DND-41 (cell line): ENCODE measurements around the gene CACNA2D3.

Source experiments
- CTCF ChIP-seq: IDR thresholded peaks from 2 replicates; pipeline ENCODE4 v1.5.1; 2012; ENCODE audit warnings: borderline replicate concordance, low read length, moderate library complexity, mild to moderate bottlenecking; ENCODE audit not compliant: poor library complexity, severe bottlenecking; ENCODE audit errors: extremely low read depth
- EZH2 ChIP-seq: IDR thresholded peaks from 3 replicates; pipeline ENCODE4 v1.6.1; 2012; ENCODE audit warnings: borderline replicate concordance, low read depth, mild to moderate bottlenecking, moderate library complexity, low read length, inconsistent platforms; ENCODE audit not compliant: severe bottlenecking

GRCh38 chr3:54882129-54882833, 759.9 kb downstream of the CACNA2D3 start:
- no peak for TF ChIP-seq CTCF
- no peak for TF ChIP-seq EZH2
